Pancreas (tissue), 10 donors: ENCODE measurements around the gene AFF3. TPM values are rescaled to one million over a fixed set of nuclear protein-coding genes. Genes with fewer than 3 reads are reported as not detected.

Source experiments
- ATAC-seq, 4 donors: fragments of 200-7000 bp; cut with Tn5 transposase; one replicate each; pipeline versions ENCODE4 v1.8.0 to v1.9.1; 2020; ENCODE audit warnings: mild to moderate bottlenecking in 4 of 4, moderate library complexity in 4 of 4
- DNase-seq, 6 donors: peaks; one replicate each; pipeline ENCODE4 v3.0.0-alpha.2; 2020
- FAIRE-seq: peaks from 2 replicates; lab custom pipeline; 2012; peaks lifted over from hg19 to GRCh38; lab: Jason Lieb, UNC
- H3K27ac ChIP-seq, 4 donors: fragments of 200-600 bp; sonication (generic); 1 replicate in 3 of 4; 2 replicates in 1 of 4; pipeline versions ENCODE4 v1.5.0 to v1.8.0; 2020
- H3K27me3 ChIP-seq, 4 donors: fragments of 200-600 bp; one replicate each; pipeline ENCODE4 v1.8.0; 2021
- H3K36me3 ChIP-seq, 3 donors: fragments of 200-600 bp; sonication (generic) in 1 of 3; one replicate each; pipeline versions ENCODE4 v1.5.0 to v1.8.0; 2020 to 2021
- H3K4me1 ChIP-seq, 3 donors: fragments of 200-600 bp; one replicate each; pipeline ENCODE4 v1.8.0; 2021
- H3K4me3 ChIP-seq, 4 donors: fragments of 200-600 bp; sonication (generic) in 2 of 4; one replicate each; pipeline versions ENCODE4 v1.5.0 to v1.8.0; 2020 to 2021
- H3K9me3 ChIP-seq, 4 donors: fragments of 200-600 bp; one replicate each; pipeline ENCODE4 v1.8.0; 2021
- WGBS, 2 donors: extraction: QIAGEN DNeasy Blood & Tissue Kit; methylation state at CpG; one replicate each; pipeline ENCODE4 v1.1.7; 2013; 5-methylcytosine and 5-hydroxymethylcytosine counted together
- intact Hi-C, 3 donors: fragments of 100-400 bp; cut with DNase I; formaldehyde crosslinking; loops; one replicate each; pipeline versions ENCODE4 v1.11.1 to v1.14.2; 2022
- polyA plus RNA-seq, 2 donors: library from polyadenylated mRNA; stranded (reverse); fragments of 200-250 nt; gene quantifications; one replicate each; pipeline ENCODE4 v1.2.3, GENCODE V29; 2013
- total RNA-seq, 6 donors: library from RNA; stranded (reverse); fragmentation: NEBNext Ultra II Directional in 4 of 6; extraction: Animal tissue kit (Norgen Biotek cat#: 25700) in 4 of 6; gene quantifications; one replicate each; pipeline versions ENCODE4 v1.2.1 to v1.2.4, GENCODE V29; 2021 to 2023
- TF ChIP-seq, protein P1 (sequence below), 4 donors: fragments of 200-600 bp; sonication (generic) in 3 of 4; IDR thresholded peaks; one replicate each; pipeline versions ENCODE4 v1.5.0 to v1.8.0; 2021; ENCODE audit warnings: antibody characterized with exemption in 4 of 4
- donor health status: healthy with polysubstance abuse.
- donor health status: DM: no; HTN: no; CAD: no; lungs with moderate emphysema.
- donor health status: DM: no; HTN: no; CAD: no.
- donor health status: control.
- donor health status: control.
- donor health status: Bipolar disorder and iron deficiency.
- donor health status: DM: yes; HTN: yes; CAD: no.
- donor health status: DM: no; HTN: no; CAD: no.
- donor health status: DM: no; HTN: no; CAD: no.
- donor health status: DM: yes; HTN: yes; CAD: no.

The AFF3 gene
- total and polyA plus RNA-seq, 8 donors, result 0.19 to 1.1 (median 0.54) TPM

DNA sequence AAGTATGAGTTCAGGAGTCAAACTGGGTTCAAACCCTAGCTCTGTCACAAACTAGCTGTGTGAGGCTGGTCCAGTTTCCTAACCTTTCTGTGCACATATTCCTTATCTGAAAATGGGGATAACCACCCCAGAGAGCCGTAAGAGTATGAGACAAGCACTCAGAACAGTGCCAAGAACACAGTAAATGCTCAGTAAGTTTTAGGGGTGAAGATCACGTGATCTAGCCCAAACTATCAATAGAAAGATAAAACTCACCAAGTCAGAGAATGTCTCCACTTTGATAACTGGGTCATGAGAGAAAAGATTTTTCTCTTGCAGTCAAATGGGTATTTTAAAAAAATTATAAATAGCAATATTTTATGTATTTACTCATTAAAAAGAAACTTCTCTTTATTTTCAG lies 433.2 kb downstream of the AFF3 start:
- no peaks in the 10 kb centered on the region for H3K4me1 ChIP-seq
- intact Hi-C loops, result no loop called here
- TF ChIP-seq, protein P1, sequence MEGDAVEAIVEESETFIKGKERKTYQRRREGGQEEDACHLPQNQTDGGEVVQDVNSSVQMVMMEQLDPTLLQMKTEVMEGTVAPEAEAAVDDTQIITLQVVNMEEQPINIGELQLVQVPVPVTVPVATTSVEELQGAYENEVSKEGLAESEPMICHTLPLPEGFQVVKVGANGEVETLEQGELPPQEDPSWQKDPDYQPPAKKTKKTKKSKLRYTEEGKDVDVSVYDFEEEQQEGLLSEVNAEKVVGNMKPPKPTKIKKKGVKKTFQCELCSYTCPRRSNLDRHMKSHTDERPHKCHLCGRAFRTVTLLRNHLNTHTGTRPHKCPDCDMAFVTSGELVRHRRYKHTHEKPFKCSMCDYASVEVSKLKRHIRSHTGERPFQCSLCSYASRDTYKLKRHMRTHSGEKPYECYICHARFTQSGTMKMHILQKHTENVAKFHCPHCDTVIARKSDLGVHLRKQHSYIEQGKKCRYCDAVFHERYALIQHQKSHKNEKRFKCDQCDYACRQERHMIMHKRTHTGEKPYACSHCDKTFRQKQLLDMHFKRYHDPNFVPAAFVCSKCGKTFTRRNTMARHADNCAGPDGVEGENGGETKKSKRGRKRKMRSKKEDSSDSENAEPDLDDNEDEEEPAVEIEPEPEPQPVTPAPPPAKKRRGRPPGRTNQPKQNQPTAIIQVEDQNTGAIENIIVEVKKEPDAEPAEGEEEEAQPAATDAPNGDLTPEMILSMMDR (IDR thresholded peaks at IDR 0.05), result no peak
- no peak overlapping the region for H3K27ac ChIP-seq
- no peaks in the 10 kb centered on the region for H3K36me3 ChIP-seq
- no peaks in the 10 kb centered on the region for H3K9me3 ChIP-seq
- H3K4me3 ChIP-seq, result no peak overlapping the region
- no peak for ATAC-seq
- no peak for FAIRE-seq
- WGBS, 2 donors, result 62 to 73% methylated on average over 2 of the region's 2 CpGs
- H3K27me3 ChIP-seq, result no peaks in the 10 kb centered on the region
- DNase-seq, result no peak

DNA sequence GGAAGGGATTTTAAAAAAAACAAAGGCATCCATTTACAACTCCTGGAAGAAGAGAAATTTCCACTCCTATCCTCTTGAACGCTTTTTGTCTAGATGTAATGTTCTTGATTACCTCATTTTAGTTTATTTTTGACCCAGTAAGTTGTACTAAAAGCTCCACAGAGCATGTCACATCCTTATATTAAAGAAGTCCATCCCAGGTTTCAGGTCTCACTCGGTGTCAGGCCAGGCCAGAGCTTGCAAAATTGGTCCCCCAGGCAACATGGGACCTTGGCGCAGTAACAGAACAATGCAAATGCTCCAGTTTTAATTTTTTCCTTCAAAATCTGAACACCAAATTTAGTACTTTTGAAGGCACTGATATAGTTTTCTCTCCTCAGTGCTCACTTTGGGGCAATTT lies 434.2 kb downstream of the AFF3 start:
- FAIRE-seq (no peak), DNase-seq (no peak), ATAC-seq (no peak)
- H3K27me3 ChIP-seq, result no peaks in the 10 kb centered on the region
- no peaks in the 10 kb centered on the region for H3K9me3 ChIP-seq
- no peaks in the 10 kb centered on the region for H3K4me1 ChIP-seq
- no peaks in the 10 kb centered on the region for H3K36me3 ChIP-seq
- intact Hi-C loops, result no loop called here
- H3K27ac ChIP-seq, result no peak overlapping the region
- H3K4me3 ChIP-seq, result no peak overlapping the region
- 80 to 87% methylated on average over 3 of the region's 3 CpGs for WGBS, 2 donors
- TF ChIP-seq, protein P1 (IDR thresholded peaks at IDR 0.05), result no peak

DNA sequence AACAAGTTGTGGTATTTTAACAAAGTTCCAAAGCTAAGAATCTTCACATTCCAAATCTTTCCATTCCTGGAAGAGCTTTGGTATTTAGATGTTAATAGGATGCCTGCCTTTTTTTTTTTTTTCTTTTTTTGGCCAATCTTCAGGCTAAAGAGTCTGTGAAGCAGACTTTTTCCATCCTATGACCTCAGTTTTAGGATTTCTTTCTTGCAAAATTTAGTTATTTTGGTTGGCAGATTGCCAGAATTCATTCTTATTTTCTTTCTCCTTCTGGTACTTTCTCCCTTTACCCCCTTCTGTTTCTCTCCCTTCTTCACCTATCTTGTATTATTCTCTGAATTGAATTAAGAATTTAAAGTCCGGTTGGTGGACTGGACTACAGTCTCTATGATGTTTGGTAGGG lies 434.8 kb downstream of the AFF3 start:
- DNase-seq, result no peak
- ATAC-seq, result no peak
- H3K36me3 ChIP-seq, result no peaks in the 10 kb centered on the region
- no peak overlapping the region for H3K27ac ChIP-seq
- intact Hi-C loops, result no loop called here
- H3K4me3 ChIP-seq, result no peak overlapping the region
- TF ChIP-seq, protein P1 (IDR thresholded peaks at IDR 0.05), result no peak
- no peak for FAIRE-seq
- H3K4me1 ChIP-seq, result no peaks in the 10 kb centered on the region
- no peaks in the 10 kb centered on the region for H3K27me3 ChIP-seq
- WGBS, 2 donors, result 79 to 81% methylated on average over 1 of the region's 1 CpG
- no peaks in the 10 kb centered on the region for H3K9me3 ChIP-seq

DNA sequence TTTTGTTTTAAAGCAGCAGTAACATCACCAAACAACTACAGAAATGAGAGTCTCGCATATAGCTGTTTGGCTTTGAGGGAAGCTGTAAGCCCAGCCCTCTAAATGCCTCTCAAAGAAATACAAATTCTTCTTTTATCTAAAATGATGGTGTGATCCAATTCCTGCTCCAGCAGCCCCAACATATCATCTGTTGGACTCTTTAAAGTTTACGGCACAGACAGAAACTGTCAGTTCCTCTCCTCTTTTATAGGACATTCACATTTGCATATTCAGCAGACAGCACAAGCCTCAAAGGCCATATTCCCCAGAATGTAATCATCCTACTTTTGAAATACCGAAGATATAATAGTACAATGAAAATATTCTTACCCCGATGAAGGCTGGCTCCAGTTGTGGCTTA lies 435.7 kb downstream of the AFF3 start:
- FAIRE-seq, result no peak
- no peak for ATAC-seq
- no peaks in the 10 kb centered on the region for H3K36me3 ChIP-seq
- TF ChIP-seq, protein P1 (IDR thresholded peaks at IDR 0.05), result no peak
- DNase-seq, result no peak
- H3K4me3 ChIP-seq, result no peak overlapping the region
- no peak overlapping the region for H3K27ac ChIP-seq
- H3K4me1 ChIP-seq, result no peaks in the 10 kb centered on the region
- H3K9me3 ChIP-seq, result no peaks in the 10 kb centered on the region
- WGBS, 2 donors, result 85 to 88% methylated on average over 4 of the region's 4 CpGs
- intact Hi-C loops, result no loop called here
- no peaks in the 10 kb centered on the region for H3K27me3 ChIP-seq

DNA sequence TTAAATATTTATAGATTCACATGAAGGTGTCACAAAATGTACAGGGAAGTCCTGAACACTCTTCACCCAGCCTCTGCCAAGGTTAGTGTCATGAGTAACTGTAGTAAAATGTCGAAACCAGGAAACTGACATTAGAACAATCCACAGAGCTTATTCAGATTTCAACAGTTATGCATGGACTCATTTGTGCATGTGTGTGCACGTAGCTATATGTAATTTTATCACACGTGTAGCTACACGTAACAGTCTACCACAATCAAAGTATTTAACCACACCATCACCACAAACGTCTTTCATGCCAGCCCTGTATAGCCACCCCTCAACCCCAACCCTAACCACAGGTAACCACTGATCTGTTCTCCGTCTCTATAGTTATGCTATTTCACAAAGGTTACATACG lies 440.9 kb downstream of the AFF3 start:
- no peaks in the 10 kb centered on the region for H3K4me1 ChIP-seq
- H3K36me3 ChIP-seq, result no peaks in the 10 kb centered on the region
- H3K27ac ChIP-seq, result no peak overlapping the region
- no peaks in the 10 kb centered on the region for H3K27me3 ChIP-seq
- H3K4me3 ChIP-seq, result no peak overlapping the region
- ATAC-seq, result no peak
- 90 to 93% methylated on average over 7 of the region's 7 CpGs for WGBS, 2 donors
- no peak for FAIRE-seq
- intact Hi-C loops, result no loop called here
- no peaks in the 10 kb centered on the region for H3K9me3 ChIP-seq
- DNase-seq, result no peak
- TF ChIP-seq, protein P1 (IDR thresholded peaks at IDR 0.05), result no peak
